SK-N-SH (cell line): ENCODE results near the gene SLC17A2. TPM values are rescaled to one million over a fixed set of nuclear protein-coding genes. Genes with fewer than 3 reads are reported as not detected.
A peak's percentile ranks its signal among the peaks of the same experiment; 100 is the strongest.

ENCODE experiments used
- CTCF ChIA-PET: fragments of 300-600, 350-600 bp; formaldehyde crosslinking; extraction: SDS; loops from one replicate; lab custom pipeline; 2021; lab: Yijun Ruan, JAX
- POLR2A ChIA-PET: fragments of 350-600 bp; sonication (Branson Sonifier 250); formaldehyde crosslinking; extraction: SDS; loops from one replicate; lab custom pipeline; 2020; ENCODE audit warnings: antibody characterized with exemption, inconsistent platforms; lab: Yijun Ruan, JAX
- DNase-seq: peaks from one replicate; pipeline ENCODE4 v3.0.0; 2012
- H2AFZ ChIP-seq: fragments of 200-600 bp; sonication (generic); 2 replicates; pipeline ENCODE4 v1.8.1; 2016; ENCODE audit warnings: antibody characterized with exemption, mild to moderate bottlenecking, low read depth
- H3F3A ChIP-seq: fragments of 200-600 bp; sonication (generic); replicated peaks from 2 replicates; pipeline ENCODE3; 2016; ENCODE audit warnings: antibody characterized with exemption, mild to moderate bottlenecking; ENCODE audit not compliant: insufficient read depth
- H3K27ac ChIP-seq, 2 experiments: fragments of 200-500 bp in 1 of 2; fragments of 200-600 bp in 1 of 2; sonication (Bioruptor generic) in 1 of 2; sonication (generic), shearing (Covaris generic) in 1 of 2; 2 replicates each; pipeline versions ENCODE4 v1.5.1 to v1.6.1; 2014 to 2016; ENCODE audit warnings: low read depth in 2 of 2, inconsistent platforms in 1 of 2, low read length in 1 of 2, mild to moderate bottlenecking in 1 of 2, mixed read lengths in 1 of 2
- H3K27me3 ChIP-seq: fragments of 200-600 bp; sonication (generic), shearing (Covaris generic); 2 replicates; pipeline ENCODE4 v1.6.1; 2016; ENCODE audit warnings: mixed run types; ENCODE audit not compliant: insufficient read depth
- H3K36me3 ChIP-seq, 2 experiments: fragments of 200-500 bp in 1 of 2; fragments of 200-600 bp in 1 of 2; sonication (Bioruptor generic) in 1 of 2; sonication (generic) in 1 of 2; replicated peaks in 1 of 2; 2 replicates each; pipeline versions ENCODE3 to v1.5.1; 2014 to 2016; ENCODE audit warnings: low read length in 1 of 2, mild to moderate bottlenecking in 1 of 2; ENCODE audit not compliant: insufficient read depth in 2 of 2, control insufficient read depth in 1 of 2
- H3K4me1 ChIP-seq, 2 experiments: fragments of 200-500 bp in 1 of 2; fragments of 200-600 bp in 1 of 2; sonication (Bioruptor generic) in 1 of 2; sonication (generic), shearing (Covaris generic) in 1 of 2; 2 replicates each; pipeline versions ENCODE4 v1.5.1 to v1.6.1; 2014 to 2016; ENCODE audit warnings: low read depth in 1 of 2, low read length in 1 of 2, mixed run types in 1 of 2; ENCODE audit not compliant: insufficient read depth in 2 of 2, control insufficient read depth in 1 of 2
- H3K4me2 ChIP-seq: fragments of 200-600 bp; sonication (generic), shearing (Covaris generic); 2 replicates; pipeline ENCODE4 v1.6.1; 2017; ENCODE audit warnings: mixed run types
- H3K4me3 ChIP-seq, 2 experiments: fragments of 200-500 bp in 1 of 2; fragments of 200-600 bp in 1 of 2; sonication (Bioruptor generic) in 1 of 2; sonication (generic), shearing (Covaris generic) in 1 of 2; 2 replicates each; pipeline versions ENCODE4 v1.5.1 to v1.8.1; 2014 to 2016; ENCODE audit warnings: low read depth in 2 of 2, inconsistent platforms in 1 of 2, low read length in 1 of 2, mild to moderate bottlenecking in 1 of 2, mixed read lengths in 1 of 2, moderate library complexity in 1 of 2
- H3K79me2 ChIP-seq: fragments of 200-600 bp; sonication (generic); 2 replicates; pipeline ENCODE4 v1.8.1; 2017; ENCODE audit warnings: mild to moderate bottlenecking; ENCODE audit not compliant: insufficient read depth
- H3K9ac ChIP-seq: fragments of 200-600 bp; sonication (generic); 2 replicates; pipeline ENCODE4 v1.6.1; 2017; ENCODE audit warnings: mixed run types
- H3K9me2 ChIP-seq: fragments of 200-600 bp; sonication (generic); 2 replicates; pipeline ENCODE4 v1.6.1; 2017; ENCODE audit warnings: mixed run types
- H3K9me3 ChIP-seq: fragments of 200-600 bp; sonication (generic); 2 replicates; pipeline ENCODE4 v1.6.1; 2017; ENCODE audit warnings: mixed run types, mild to moderate bottlenecking, moderate library complexity
- H4K20me1 ChIP-seq: fragments of 200-600 bp; sonication (generic); 2 replicates; pipeline ENCODE4 v1.6.1; 2017; ENCODE audit warnings: mild to moderate bottlenecking, mixed run types; ENCODE audit not compliant: insufficient read depth
- CTCF ChIP-seq: fragments of 200-600 bp; sonication (generic); IDR thresholded peaks from 2 replicates; pipeline ENCODE4 v1.6.1; 2017; ENCODE audit warnings: antibody characterized with exemption, mild to moderate bottlenecking, moderate library complexity
- ELF1 ChIP-seq: IDR thresholded peaks from 2 replicates; pipeline ENCODE4 v1.4.0; 2012
- EP300 ChIP-seq, 2 experiments: IDR thresholded peaks; 2 replicates each; pipeline versions ENCODE4 v1.4.0 to v1.6.1; 2012; ENCODE audit warnings: borderline replicate concordance in 1 of 2, low read depth in 1 of 2, low read length in 1 of 2
- EZH2phosphoT487 ChIP-seq: fragments of 200-600 bp; sonication (generic); IDR thresholded peaks from 2 replicates; pipeline ENCODE4 v1.6.1; 2017; ENCODE audit warnings: low read depth, mixed run types, mild to moderate bottlenecking, antibody characterized with exemption, moderate library complexity, borderline replicate concordance
- FOSL2 ChIP-seq: IDR thresholded peaks from 2 replicates; pipeline ENCODE4 v1.4.0; 2012; ENCODE audit warnings: low read depth, mild to moderate bottlenecking, moderate library complexity, borderline replicate concordance
- FOXJ3 ChIP-seq: sonication (generic); formaldehyde crosslinking; IDR thresholded peaks from 2 replicates; pipeline ENCODE4 v1.5.1; 2020; ENCODE audit warnings: mild to moderate bottlenecking, missing genetic modification reagents
- FOXM1 ChIP-seq: IDR thresholded peaks from 2 replicates; pipeline ENCODE4 v1.4.0; 2012; ENCODE audit warnings: low read depth, mild to moderate bottlenecking
- GABPA ChIP-seq: IDR thresholded peaks from 2 replicates; pipeline ENCODE4 v1.4.0; 2012; ENCODE audit warnings: low read depth, mild to moderate bottlenecking
- GATA2 ChIP-seq: sonication (generic); formaldehyde crosslinking; IDR thresholded peaks from 2 replicates; pipeline ENCODE4 v1.5.0; 2020; ENCODE audit warnings: mild to moderate bottlenecking, missing genetic modification reagents
- IRF3 ChIP-seq: fragments of 150-350 bp; IDR thresholded peaks from 2 replicates; pipeline ENCODE4 v1.6.1; 2016; ENCODE audit warnings: mild to moderate bottlenecking, low read depth, low read length
- JUND ChIP-seq: IDR thresholded peaks from 2 replicates; pipeline ENCODE4 v1.4.0; 2012
- MAX ChIP-seq: IDR thresholded peaks from 2 replicates; pipeline ENCODE4 v1.4.0; 2012; ENCODE audit warnings: low read depth
- MEF2A ChIP-seq: IDR thresholded peaks from 2 replicates; pipeline ENCODE4 v1.4.0; 2012; ENCODE audit warnings: low read depth, borderline replicate concordance
- NFIC ChIP-seq: IDR thresholded peaks from 2 replicates; pipeline ENCODE4 v1.4.0; 2012; ENCODE audit warnings: borderline replicate concordance
- NRF1 ChIP-seq: IDR thresholded peaks from 2 replicates; pipeline ENCODE4 v1.6.1; 2012; ENCODE audit warnings: low read depth, mild to moderate bottlenecking, low read length
- PBX3 ChIP-seq: IDR thresholded peaks from 2 replicates; pipeline ENCODE4; 2012
- POLR2AphosphoS5 ChIP-seq: IDR thresholded peaks from 2 replicates; pipeline ENCODE4 v1.6.1; 2012; ENCODE audit warnings: low read depth, low read length
- RAD21 ChIP-seq: IDR thresholded peaks from 2 replicates; pipeline ENCODE4 v1.6.1; 2012; ENCODE audit warnings: mild to moderate bottlenecking, low read length
- RCOR1 ChIP-seq: fragments of 150-350 bp; IDR thresholded peaks from 2 replicates; pipeline ENCODE4 v1.6.1; 2017; ENCODE audit warnings: antibody characterized with exemption, low read length
- RFX5 ChIP-seq: IDR thresholded peaks from 2 replicates; pipeline ENCODE4 v1.6.1; 2012; ENCODE audit warnings: mild to moderate bottlenecking, improper control_type of control experiment, low read length
- RXRA ChIP-seq: IDR thresholded peaks from 2 replicates; pipeline ENCODE4 v1.4.0; 2012; ENCODE audit warnings: low read depth, mild to moderate bottlenecking, borderline replicate concordance
- SIN3A ChIP-seq: IDR thresholded peaks from 2 replicates; pipeline ENCODE4 v1.6.1; 2012; ENCODE audit warnings: low read depth, mild to moderate bottlenecking, low read length, moderate library complexity, borderline replicate concordance
- SMC3 ChIP-seq: IDR thresholded peaks from 2 replicates; pipeline ENCODE4 v1.6.1; 2012; ENCODE audit warnings: low read depth, low read length, improper control_type of control experiment
- TAF1 ChIP-seq: IDR thresholded peaks from 2 replicates; pipeline ENCODE4 v1.6.1; 2012; ENCODE audit warnings: low read depth, mild to moderate bottlenecking, low read length, moderate library complexity, borderline replicate concordance
- TCF12 ChIP-seq: IDR thresholded peaks from 2 replicates; pipeline ENCODE4 v1.4.0; 2012
- TEAD4 ChIP-seq: IDR thresholded peaks from 2 replicates; pipeline ENCODE4 v1.4.0; 2012; ENCODE audit warnings: mild to moderate bottlenecking, borderline replicate concordance; ENCODE audit not compliant: insufficient read depth
- USF1 ChIP-seq: IDR thresholded peaks from 2 replicates; pipeline ENCODE4 v1.4.0; 2012; ENCODE audit warnings: low read depth, borderline replicate concordance
- YY1 ChIP-seq: IDR thresholded peaks from 2 replicates; pipeline ENCODE4 v1.4.0; 2012; ENCODE audit warnings: low read depth, mild to moderate bottlenecking
- ZBTB33 ChIP-seq: IDR thresholded peaks from 2 replicates; pipeline ENCODE4 v1.4.0; 2012; ENCODE audit warnings: low read depth, borderline replicate concordance
- WGBS: methylation state at CpG from one replicate; pipeline ENCODE4 v1.1.6; 2017; ENCODE audit warnings: low lambda C conversion rate; 5-methylcytosine and 5-hydroxymethylcytosine counted together
- polyA plus RNA-seq, 3 experiments: library from polyadenylated mRNA; depleted of rRNA; stranded (reverse); fragments of >200 nt; gene quantifications; 2 replicates each; pipeline ENCODE4 v1.2.3, GENCODE V29; 2012

Gene SLC17A2
- polyA plus RNA-seq, 1 of the 3 experiments (the other 2 are of a cell fraction), result not detected

- peak overlapping the region; percentile 73 for H2AFZ ChIP-seq
- H3K27ac ChIP-seq, result peak overlapping the region in 1 of 2 experiments; percentile 53; a peak in 3 of 4 replicates
- no peaks in the 10 kb centered on the region for H3K27me3 ChIP-seq
- H4K20me1 ChIP-seq, result no peaks in the 10 kb centered on the region
- no peaks in the 10 kb centered on the region for H3K79me2 ChIP-seq
- peak overlapping the region; percentile 47; the same call in 1 of the 2 replicates for H3K4me2 ChIP-seq
- H3K36me3 ChIP-seq, result peaks cover 3 to 23% of the 10 kb centered on the region in 2 experiments
- H3F3A ChIP-seq, result no peaks in the 10 kb centered on the region
- H3K9ac ChIP-seq, result no peak overlapping the region
- DNase-seq, result no peak
- no peaks in the 10 kb centered on the region for H3K9me2 ChIP-seq
- H3K4me1 ChIP-seq, result peaks cover 0 to 16% of the 10 kb centered on the region in 2 experiments; a peak in 2 of 4 replicates
- ChIA-PET CTCF (no interaction called here), POLR2A (no interaction called here)
- no peaks in the 10 kb centered on the region for H3K9me3 ChIP-seq
- H3K4me3 ChIP-seq, result no peak overlapping the region
- 96% methylated on average over 1 of the region's 1 CpG for WGBS
- no peak for TF ChIP-seq MAX
- TF ChIP-seq FOXJ3 (CRISPR knock-in tag), result no peak
- no peak for TF ChIP-seq POLR2AphosphoS5
- TF ChIP-seq ZBTB33, result no peak
- TF ChIP-seq RXRA, result no peak
- peak; percentile 78 for TF ChIP-seq JUND
- no peak for TF ChIP-seq PBX3
- no peak for TF ChIP-seq RCOR1
- TF ChIP-seq YY1, result no peak
- TF ChIP-seq MEF2A, result no peak
- no peak for TF ChIP-seq FOXM1
- no peak for TF ChIP-seq ELF1
- no peak for TF ChIP-seq GABPA
- no peak for TF ChIP-seq CTCF
- TF ChIP-seq RAD21, result no peak
- TF ChIP-seq SMC3, result no peak
- no peak for TF ChIP-seq IRF3
- peak; percentile 48 for TF ChIP-seq NFIC
- no peak for TF ChIP-seq GATA2 (CRISPR knock-in tag)
- no peak for TF ChIP-seq TAF1
- TF ChIP-seq EP300 (IDR thresholded peaks at IDR 0.05; ENCODE audit: borderline replicate concordance in 1 of 2, low read depth in 1 of 2, low read length in 1 of 2), result no peak
- no peak for TF ChIP-seq EZH2phosphoT487
- TF ChIP-seq TEAD4, result no peak
- peak; percentile 31; the same call in 1 of the 2 replicates for TF ChIP-seq USF1
- TF ChIP-seq SIN3A, result no peak
- peak; percentile 61; the same call in 1 of the 2 replicates for TF ChIP-seq FOSL2
- TF ChIP-seq TCF12, result peak; percentile 52
- no peak for TF ChIP-seq NRF1
- no peak for TF ChIP-seq RFX5
Observed at GRCh38 chr6:25971187-25971821, 40.8 kb upstream of the SLC17A2 start.
